HG02678 (cell line): Measurements from ENCODE around the gene IPO8.
"Not testable (repeated sequence)": the region's sequence is repeated elsewhere in the genome, so short reads cannot be mapped to it uniquely, and the experiment has no call there.

Source experiments
- ATAC-seq: cut with Tn5 transposase; IDR thresholded peaks from one replicate; pipeline ENCODE4 v1.9.1; 2021; ENCODE audit warnings: mild to moderate bottlenecking, moderate library complexity; ENCODE audit not compliant: unreplicated experiment

IPO8 gene

GRCh38 chr12:30691122-30691879 is 4.4 kb downstream of the IPO8 start:
- no peak for ATAC-seq

- no peak for ATAC-seq
These were observed 8.2 kb downstream of the IPO8 start for GRCh38 chr12:30687265-30687986.

- no peak for ATAC-seq
These were observed 16.4 kb downstream of the IPO8 start for GRCh38 chr12:30679241-30679640.

DNA sequence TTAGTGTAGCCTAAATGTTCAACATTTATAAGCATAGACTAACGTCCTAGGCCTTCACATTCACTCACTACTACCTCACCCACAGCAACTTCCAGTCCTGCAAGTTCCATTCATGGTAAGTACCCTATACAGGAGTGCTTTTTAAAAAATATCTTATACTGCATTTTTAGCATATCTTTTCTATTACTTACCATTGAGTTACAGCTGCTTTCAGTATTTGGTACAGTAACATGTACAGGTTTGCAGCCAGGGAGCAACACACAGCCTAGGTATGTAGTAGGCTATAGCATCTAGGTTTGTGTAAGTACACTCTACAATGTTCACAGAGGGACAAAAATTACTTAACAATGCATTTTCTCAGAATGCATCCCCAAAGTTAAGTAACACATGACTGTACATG is 17.4 kb downstream of the IPO8 start:
- ATAC-seq: no peak

DNA sequence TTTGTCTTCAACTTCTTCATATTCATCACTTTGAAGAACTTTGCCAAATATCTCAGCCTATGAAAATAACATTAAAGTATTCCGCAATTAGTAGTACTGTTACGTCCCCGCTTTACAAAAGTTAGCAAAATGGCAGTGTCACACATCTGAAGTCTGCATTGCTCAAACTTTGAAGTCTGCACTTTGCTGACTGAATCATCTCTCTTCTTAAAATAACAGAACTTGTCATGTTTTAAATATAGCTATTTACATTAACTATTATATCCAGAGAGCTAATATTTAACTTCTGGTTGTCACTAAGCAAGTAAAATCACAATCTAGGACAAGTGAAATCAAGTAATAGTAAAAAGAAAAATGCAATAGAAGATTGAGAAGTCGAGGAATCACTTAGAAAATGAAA is 34.5 kb downstream of the IPO8 start:
- no peak for ATAC-seq

DNA sequence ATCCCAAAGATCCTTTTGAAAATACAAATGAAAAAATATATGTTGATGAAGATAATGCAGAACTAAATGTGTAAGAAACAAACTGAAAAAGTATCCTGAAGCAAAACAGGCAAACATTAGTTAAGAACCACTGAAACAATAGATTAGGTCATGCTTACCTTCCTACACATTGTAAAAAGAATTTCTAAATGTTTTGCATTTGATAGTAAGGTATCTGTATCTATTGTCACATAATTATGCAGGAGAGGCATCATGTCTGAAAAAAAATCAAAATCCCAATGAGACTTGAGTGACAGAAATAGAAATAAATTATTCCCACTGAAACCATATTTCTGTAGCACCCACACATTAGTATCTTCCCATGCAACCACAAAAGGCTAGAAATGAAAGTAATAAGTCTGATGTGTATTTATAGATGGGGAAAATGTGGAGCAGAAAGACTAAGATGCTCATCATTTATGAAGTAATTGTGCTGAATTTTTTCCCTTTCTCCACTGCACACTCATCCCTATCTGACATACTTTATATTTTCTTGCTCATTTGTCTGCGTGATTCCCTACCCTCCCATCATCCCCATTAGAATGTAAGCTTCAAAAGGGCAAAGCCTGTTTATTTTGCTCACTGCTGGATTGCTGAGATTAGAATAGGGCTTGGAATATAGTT is 43.5 kb downstream of the IPO8 start:
- no peak for ATAC-seq

DNA sequence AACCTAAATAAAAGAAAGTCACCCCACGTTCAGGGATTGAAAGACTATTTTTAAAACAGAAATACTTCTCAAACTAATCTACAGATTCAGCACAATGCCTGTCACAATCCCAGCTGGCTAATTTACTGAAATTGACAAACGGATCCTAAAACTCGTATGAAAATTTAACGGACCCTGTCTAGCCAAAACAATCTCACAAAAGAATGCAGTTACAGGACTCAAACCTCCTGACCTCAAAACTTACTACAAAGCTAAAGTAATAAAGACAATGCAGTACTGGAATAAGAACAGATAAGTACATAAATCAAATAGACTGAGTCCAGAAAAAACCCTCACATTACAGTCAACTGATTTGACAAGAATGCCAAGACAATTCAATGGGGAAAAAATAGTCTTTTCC is 48.8 kb downstream of the IPO8 start:
- ATAC-seq: no peak

GRCh38 chr12:30643366-30643765 is 52.3 kb downstream of the IPO8 start:
- no peak for ATAC-seq

DNA sequence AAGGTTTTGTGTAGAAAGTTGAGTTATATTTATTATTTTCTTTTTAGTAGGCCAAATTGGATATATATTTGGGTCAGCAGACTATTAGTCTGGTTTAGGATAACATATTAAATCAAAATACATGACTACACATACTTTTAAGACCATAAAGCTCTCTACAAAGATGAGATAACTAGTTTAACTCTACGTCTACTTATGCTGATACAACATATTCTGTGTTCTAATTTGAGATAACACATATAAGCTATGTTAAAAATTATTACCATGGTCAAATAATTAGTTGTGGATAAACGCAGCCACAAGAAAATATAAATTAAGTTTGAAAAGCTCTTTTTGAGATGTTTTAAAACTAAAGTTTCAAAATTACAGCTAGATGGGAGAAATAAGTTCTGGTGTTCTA is 55.3 kb downstream of the IPO8 start:
- ATAC-seq: no peak

- ATAC-seq: no peak
These were observed 60.3 kb downstream of the IPO8 start for GRCh38 chr12:30635385-30635784.

DNA sequence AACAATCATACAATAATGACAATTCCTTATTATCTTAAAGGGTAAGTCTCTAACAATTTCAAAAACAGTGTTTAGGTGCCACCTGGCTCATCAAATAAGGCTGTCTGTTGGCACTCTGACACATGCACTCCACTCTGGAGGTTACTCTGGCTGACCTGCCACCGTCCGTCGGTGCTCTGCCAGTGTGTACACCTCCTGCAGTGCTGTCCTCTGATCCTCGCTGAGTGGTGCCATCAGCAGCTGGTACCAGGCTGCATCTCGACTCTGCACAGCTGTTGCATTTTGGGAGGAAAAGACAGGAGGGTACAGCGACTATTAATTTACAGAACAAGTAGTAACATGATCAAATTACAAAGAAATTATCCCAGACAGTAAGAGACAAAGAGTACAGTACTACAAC is 63.9 kb downstream of the IPO8 start:
- no peak for ATAC-seq

- no peak for ATAC-seq
These were observed 64.7 kb downstream of the IPO8 start for GRCh38 chr12:30630979-30631285.

DNA sequence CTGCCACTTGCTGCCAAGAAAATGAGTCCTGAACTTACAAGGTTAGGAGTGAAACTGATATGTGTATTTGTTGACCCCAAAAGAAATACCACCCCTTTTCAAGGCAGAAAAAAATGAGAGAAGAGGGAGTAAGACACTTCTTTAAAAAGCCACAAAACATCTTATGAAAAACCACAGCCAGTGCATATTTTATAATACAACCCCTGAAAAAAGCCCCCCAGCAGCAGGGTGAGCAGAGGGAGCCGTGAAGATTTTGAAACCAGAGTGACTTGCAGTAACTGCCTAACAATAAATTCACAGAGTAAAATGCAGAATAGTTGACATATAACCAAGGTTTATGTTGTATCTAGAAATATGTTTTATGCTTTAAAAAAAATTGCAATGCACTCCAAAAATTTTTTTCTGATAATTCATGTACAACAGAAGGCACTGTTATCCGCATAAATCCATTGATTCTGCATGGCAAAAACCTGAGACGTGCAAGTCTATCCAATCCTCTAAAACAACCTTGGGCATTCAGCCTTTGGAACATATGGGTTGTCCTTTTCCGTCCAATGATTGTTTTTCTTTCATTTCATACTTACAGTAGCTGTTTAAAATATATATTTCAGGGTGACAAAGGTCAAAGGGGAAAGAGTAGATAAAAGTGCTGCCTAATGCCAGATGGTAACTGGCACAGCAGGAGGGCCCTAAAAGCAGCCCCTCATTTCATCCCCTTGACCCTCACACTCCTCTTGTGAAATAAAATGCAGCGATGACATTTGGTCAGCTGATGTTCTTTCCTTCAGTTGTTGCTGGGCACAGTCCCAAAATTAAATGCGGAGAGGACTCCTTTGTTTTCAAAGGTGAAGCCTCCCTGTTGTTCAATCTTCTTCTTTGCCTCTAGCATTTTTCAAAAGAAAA is 65.3 kb downstream of the IPO8 start:
- no peak for ATAC-seq

DNA sequence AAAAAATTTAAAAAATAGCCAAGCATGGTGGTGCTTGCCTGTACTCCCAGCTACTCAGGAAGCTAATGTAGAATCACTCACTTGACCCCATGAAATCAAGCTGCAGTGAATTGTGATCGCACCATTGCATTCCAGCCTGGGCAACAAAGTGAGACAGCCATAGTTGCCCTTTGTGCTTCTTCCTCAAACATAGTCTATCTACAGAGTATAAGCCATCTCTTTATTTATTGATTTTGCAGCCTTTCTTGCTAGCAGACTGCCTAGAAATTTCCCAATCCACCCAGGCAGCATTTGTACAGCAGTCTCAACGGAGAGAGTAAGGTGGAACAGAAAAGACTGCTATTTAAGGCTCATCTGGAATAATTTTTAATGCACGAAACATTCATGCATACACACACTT is 68.8 kb downstream of the IPO8 start:
- no peak for ATAC-seq

GRCh38 chr12:30624009-30624408 is 71.7 kb downstream of the IPO8 start:
- ATAC-seq: no peak

DNA sequence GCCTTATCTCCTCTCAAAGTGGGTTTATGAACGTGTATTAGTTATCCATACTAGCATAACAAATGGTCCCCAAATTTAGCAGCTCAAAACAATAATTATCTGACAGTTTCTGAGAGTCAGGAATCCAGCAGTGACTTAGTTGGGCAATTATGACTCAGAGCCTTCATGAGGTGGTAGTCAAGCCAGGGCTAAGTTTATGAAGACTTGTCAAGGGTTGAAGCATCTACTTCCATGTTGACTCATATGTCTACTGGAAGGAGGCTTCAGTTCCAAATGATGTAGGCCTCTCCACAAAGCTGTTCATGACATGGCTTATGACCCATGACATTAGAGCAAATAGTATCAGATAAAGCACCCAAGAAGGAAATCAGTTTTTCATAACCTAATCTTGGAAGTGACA is 73.2 kb downstream of the IPO8 start:
- ATAC-seq: peak; percentile 65

DNA sequence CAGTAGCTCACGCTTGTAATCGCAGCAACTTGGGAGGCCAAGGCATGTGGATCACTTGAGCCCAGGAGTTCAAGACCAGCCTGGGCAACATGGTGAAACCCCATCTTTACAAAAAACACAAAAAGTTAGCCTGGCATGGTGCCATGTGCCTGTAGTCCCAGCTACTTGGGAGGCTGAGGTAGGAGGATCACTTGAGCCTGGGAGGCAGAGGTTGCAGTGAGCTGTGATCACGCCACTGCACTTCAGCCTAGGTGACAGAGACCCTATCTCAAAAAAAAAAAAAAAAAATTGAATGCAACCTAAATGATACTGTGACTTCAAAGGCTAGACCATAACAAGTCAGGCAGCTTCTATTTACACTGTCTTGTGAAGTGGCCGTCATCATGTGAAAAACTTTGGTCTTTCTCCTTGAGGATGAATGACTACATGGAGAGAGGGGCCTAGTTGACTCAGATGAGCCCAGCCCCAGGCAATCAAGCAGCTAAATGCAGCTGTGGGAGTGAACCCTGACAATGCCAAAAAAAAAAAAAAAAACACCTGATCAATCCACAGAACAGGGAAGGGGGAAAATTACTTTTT is 73.9 kb downstream of the IPO8 start:
- ATAC-seq: not testable (repeated sequence)

- no peak for ATAC-seq
These were observed 78.2 kb downstream of the IPO8 start for GRCh38 chr12:30617346-30618016.

- ATAC-seq: no peak
These were observed 81.6 kb downstream of the IPO8 start for GRCh38 chr12:30614031-30614430.

DNA sequence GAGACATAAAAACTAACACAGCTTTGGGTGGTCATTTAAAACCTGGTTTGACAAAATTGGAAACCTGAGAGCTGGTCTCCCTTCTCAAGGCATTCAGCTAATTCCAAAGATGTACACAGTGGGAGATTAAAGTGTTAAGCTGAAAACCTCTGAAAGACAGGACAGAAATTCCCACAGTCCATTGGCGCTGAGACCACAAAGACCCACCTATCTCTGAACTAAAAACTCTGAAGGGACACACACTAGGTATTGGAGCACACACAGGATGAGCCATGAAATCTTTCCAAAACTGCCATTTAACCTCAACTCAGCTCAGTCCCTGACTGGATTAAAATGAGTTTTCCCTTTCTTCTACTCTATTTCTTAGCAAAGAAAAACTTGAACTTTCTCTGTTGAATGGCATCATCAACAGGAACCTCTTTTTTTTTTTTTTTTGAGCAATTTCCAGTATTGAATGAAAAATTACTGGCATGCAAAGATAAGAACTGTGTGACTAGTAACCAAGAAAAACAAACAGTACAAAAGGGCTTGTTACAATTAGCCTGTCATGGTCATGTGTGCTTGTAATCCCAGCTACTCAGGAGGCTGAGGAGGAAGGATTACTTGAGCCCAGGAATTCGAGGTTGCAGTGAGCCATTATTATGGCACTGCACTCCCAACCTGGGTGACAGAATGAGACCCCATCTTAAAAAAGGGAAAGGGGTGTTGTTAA is 82.4 kb downstream of the IPO8 start:
- no peak for ATAC-seq
